Urinary bladder (tissue), 4 donors: ENCODE results near the gene PIEZO1. TPM values are rescaled to one million over a fixed set of nuclear protein-coding genes. Genes with fewer than 3 reads are reported as not detected.
"Not testable (repeated sequence)": the region's sequence is repeated elsewhere in the genome, so short reads cannot be mapped to it uniquely, and the experiment has no call there.

Experiments used
- DNase-seq: peaks from one replicate; pipeline ENCODE4 v3.0.0-alpha.2; 2015; ENCODE audit errors: extremely low spot score
- H3K27ac ChIP-seq: one replicate; pipeline ENCODE4 v1.5.1; 2013; ENCODE audit warnings: low read depth, mild to moderate bottlenecking, moderate library complexity
- H3K36me3 ChIP-seq: one replicate; pipeline ENCODE4 v1.6.1; 2013; ENCODE audit warnings: mild to moderate bottlenecking, moderate library complexity; ENCODE audit not compliant: insufficient read depth
- H3K4me1 ChIP-seq: one replicate; pipeline ENCODE4 v1.6.1; 2013; ENCODE audit warnings: mild to moderate bottlenecking, moderate library complexity; ENCODE audit not compliant: insufficient read depth
- H3K4me3 ChIP-seq: one replicate; pipeline ENCODE4 v1.5.1; 2013; ENCODE audit warnings: low read depth, low read length
- WGBS: extraction: QIAGEN DNeasy Blood & Tissue Kit; methylation state at CpG from one replicate; pipeline ENCODE4 v1.1.7; 2013; 5-methylcytosine and 5-hydroxymethylcytosine counted together
- polyA plus RNA-seq: library from polyadenylated mRNA; stranded (reverse); fragments of 200-250 nt; gene quantifications from one replicate; pipeline ENCODE4 v1.2.3, GENCODE V29; 2013
- total RNA-seq: library from RNA; depleted of rRNA; stranded (reverse); fragments of >200 nt; gene quantifications from one replicate; pipeline ENCODE4 v1.2.3, GENCODE V29; 2014
- donor health status: healthy with polysubstance abuse.
- donor health status: healthy.

PIEZO1 gene
- total and polyA plus RNA-seq, 2 donors, result 62.0 to 205 TPM

DNA sequence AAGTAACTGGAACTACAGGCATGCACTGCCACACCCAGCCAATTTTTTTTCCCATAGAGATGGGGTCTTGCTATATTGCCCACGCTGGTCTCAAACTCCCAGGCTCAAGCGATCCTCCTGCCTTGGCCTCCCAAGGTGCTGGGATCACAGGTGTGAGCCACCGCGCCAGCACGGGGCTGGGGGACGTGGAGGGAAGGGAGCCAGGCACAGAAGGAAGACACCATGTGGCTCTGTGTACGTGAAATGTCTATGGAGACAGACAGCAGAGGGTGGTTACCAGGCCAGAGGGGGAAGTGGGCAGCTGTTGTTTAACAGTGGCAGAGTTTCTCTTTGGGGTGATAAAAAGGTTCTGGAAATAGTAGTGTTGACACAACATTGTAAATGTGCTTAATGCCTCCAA, 4.6 kb upstream of the PIEZO1 start:
- DNase-seq, result no peak
- no peaks in the 10 kb centered on the region for H3K36me3 ChIP-seq
- 76% methylated on average over 7 of the region's 7 CpGs for WGBS
- no peak overlapping the region for H3K27ac ChIP-seq
- no peaks in the 10 kb centered on the region for H3K4me1 ChIP-seq
- no peak overlapping the region for H3K4me3 ChIP-seq

- WGBS, result 94% methylated on average over 8 of the region's 8 CpGs
- not testable (repeated sequence) for H3K36me3 ChIP-seq, H3K4me3 ChIP-seq, H3K27ac ChIP-seq, H3K4me1 ChIP-seq, DNase-seq
Observed at GRCh38 chr16:88788749-88789148, 3.7 kb upstream of the PIEZO1 start.

GRCh38 chr16:88787579-88788314, 2.7 kb upstream of the PIEZO1 start:
- no peak for DNase-seq
- no peaks in the 10 kb centered on the region for H3K36me3 ChIP-seq
- H3K4me3 ChIP-seq, result no peak overlapping the region
- H3K27ac ChIP-seq, result no peak overlapping the region
- WGBS, result 90% methylated on average over 11 of the region's 11 CpGs
- H3K4me1 ChIP-seq, result no peaks in the 10 kb centered on the region

DNA sequence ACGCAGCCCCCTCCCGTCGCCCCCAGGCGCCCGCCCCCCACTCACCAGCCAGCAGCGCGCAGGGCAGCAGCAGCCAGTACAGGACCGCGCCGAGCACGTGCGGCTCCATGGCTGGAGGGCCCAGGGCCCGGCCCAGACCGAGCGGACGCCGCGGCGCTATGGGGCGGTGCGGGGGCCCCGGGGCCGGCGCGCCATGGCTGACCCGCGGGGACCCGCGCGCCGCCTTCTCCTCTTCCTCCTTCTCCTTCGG, 239 bp downstream of the PIEZO1 start:
- Histone ChIP-seq H3K27ac (peak overlapping the region; percentile 94), H3K36me3 (no peaks in the 10 kb centered on the region), H3K4me1 (no peaks in the 10 kb centered on the region), H3K4me3 (peak overlapping the region; percentile 77)
- DNase-seq, result no peak
- WGBS, result under 1% methylated on average over 32 of the region's 32 CpGs

DNA sequence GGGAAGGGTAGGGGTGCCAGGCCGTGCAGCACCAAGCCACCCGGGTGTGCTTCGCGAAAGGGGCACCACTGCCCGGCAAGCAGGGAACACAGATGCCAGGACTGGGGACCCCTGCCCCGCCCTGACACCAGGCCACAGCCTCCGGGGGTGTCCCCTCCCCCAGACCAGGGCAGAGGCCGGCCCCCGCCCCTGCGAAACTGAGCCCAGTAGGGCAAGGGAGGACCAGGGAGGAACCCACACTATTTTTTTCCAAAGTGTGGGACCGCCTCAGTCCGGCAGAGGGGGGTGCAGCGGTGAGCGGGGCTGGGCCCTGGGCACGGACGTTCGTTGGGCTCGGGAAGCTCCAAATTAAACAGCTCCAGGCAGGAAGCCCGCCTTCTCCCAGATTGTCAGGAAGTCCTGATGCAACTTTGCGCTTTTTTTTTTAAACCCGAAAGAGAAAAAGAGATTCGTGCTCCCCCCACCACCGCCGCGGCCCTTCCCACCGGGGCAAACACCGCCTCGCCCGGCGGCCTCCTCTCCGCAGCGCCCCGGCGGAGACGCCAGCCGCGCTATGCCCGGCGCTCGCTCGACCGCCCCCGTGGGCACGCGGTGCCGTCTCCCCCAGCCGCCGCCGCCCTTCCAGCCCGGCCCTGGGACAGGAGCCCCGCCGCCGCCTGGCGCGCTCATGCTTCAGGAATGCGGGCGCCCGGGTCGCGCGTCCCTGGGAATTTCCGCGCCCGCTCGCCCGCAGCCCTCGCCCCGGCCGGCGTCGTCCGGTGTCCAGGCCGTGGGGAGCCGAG, 755 bp downstream of the PIEZO1 start:
- DNase-seq, result no peak
- WGBS, result 2% methylated on average over 74 of the region's 74 CpGs
- no peaks in the 10 kb centered on the region for H3K4me1 ChIP-seq

GRCh38 chr16:88783391-88784073, 1.5 kb downstream of the PIEZO1 start:
- Histone ChIP-seq H3K4me1 (no peaks in the 10 kb centered on the region), H3K4me3 (peak overlapping the region; percentile 77), H3K27ac (peak overlapping the region; percentile 94), H3K36me3 (no peaks in the 10 kb centered on the region)
- WGBS, result 26% methylated on average over 27 of the region's 27 CpGs
- no peak for DNase-seq

More for the DNA sequence above, 755 bp downstream of the PIEZO1 start:
- H3K27ac ChIP-seq, result peak overlapping the region; percentile 94
- H3K4me3 ChIP-seq, result peak overlapping the region; percentile 77
- no peaks in the 10 kb centered on the region for H3K36me3 ChIP-seq

- no peak for DNase-seq
- Histone ChIP-seq H3K4me3 (peak overlapping the region; percentile 77), H3K4me1 (no peaks in the 10 kb centered on the region), H3K36me3 (no peaks in the 10 kb centered on the region), H3K27ac (peak overlapping the region; percentile 94)
- 51% methylated on average over 16 of the region's 16 CpGs for WGBS
Observed at GRCh38 chr16:88782454-88783390, 2.3 kb downstream of the PIEZO1 start.

DNA sequence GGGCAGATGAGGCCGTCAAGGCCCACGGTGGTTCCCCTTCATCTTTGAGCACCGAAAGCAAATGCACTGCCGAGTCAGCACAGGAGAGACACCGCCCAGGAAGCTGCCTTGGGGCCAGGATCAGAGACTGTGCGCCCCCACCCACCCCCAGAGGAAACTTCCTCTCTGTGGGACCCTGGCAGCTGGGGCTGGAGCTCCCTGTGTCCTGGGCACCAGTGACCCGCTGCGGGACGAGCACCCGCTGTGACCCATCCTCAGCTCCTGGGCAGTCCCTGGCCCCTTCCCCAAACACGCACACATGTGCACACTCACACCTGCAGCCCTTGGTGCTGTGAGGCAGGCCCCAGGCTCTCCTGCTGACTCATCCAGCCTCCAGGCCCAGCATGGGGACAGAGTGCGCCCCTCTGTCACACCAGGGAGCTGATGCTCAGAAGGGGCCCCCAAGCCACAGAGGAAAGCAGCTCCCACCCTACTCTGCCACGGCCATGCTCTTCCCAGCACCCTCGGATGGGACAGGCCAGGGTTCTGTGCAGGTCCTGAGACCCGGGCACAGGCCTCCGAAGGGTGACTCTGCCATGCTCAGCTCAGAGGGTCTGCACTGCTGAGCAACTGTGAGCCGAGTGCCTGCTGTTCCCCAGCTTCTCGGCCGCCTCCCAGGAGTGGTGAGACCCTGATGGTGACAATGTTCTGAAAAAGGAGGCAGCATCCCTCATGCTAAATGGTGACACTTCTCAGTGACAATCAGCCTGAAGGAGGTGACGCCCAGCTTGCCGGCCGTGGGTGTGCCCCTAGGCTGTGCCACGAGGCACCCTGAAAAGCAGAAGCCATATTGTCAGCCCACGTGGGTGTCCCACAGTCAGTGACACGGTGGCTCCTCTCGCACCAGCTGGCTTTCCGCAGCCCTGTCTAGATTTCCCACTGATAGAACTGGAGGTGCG, 3.6 kb downstream of the PIEZO1 start:
- no peak overlapping the region for H3K27ac ChIP-seq
- H3K36me3 ChIP-seq, result no peaks in the 10 kb centered on the region
- H3K4me3 ChIP-seq, result no peak overlapping the region
- DNase-seq, result no peak
- 73% methylated on average over 28 of the region's 28 CpGs for WGBS
- no peaks in the 10 kb centered on the region for H3K4me1 ChIP-seq

DNA sequence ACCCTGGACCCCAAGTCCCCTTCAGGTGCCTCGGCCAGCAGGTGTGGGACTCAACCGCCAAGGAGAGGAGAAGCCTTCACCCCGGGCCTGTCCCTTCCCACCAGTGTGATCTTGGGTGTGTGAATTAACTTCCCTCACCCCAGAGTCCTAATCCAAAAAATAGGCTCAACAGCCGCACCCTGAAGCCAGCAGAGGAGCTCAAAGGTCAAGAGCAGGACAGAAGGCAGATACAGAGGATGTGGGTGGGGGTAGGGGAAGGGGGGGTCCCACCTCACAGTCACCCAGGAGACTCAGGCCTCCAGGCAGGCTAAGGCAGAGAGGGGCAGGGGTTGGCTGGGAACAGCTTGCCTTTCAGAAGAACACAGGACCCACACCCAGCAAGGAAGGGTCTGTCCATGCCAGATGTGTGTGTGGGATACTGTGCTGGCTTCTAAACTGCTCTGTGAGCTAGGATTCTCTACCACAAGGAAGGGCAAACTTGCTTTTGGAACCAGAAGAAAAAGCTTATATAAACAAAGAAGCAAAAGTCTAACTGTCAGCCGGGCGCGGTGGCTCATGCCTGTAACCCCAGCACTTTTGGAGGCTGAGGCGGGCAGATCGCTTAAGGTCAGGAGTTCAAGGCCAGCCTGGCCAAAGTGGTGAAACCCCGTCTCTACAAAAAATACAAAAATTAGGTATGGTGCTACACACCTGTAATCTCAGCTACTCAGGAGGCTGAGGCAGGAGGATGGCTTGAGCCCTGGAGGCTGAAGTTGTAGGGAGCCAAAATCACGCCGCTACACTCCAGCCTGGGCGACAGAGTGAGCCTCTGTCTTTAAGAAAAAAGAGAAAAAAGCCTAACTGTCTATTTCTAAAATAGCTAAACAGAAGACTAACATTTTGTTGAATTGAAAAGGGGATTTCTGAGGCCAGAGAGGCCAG, 4.6 kb downstream of the PIEZO1 start:
- Histone ChIP-seq H3K4me3 (no peak overlapping the region), H3K27ac (no peak overlapping the region), H3K4me1 (no peaks in the 10 kb centered on the region), H3K36me3 (no peaks in the 10 kb centered on the region)
- WGBS, result 62% methylated on average over 13 of the region's 13 CpGs
- no peak for DNase-seq

DNA sequence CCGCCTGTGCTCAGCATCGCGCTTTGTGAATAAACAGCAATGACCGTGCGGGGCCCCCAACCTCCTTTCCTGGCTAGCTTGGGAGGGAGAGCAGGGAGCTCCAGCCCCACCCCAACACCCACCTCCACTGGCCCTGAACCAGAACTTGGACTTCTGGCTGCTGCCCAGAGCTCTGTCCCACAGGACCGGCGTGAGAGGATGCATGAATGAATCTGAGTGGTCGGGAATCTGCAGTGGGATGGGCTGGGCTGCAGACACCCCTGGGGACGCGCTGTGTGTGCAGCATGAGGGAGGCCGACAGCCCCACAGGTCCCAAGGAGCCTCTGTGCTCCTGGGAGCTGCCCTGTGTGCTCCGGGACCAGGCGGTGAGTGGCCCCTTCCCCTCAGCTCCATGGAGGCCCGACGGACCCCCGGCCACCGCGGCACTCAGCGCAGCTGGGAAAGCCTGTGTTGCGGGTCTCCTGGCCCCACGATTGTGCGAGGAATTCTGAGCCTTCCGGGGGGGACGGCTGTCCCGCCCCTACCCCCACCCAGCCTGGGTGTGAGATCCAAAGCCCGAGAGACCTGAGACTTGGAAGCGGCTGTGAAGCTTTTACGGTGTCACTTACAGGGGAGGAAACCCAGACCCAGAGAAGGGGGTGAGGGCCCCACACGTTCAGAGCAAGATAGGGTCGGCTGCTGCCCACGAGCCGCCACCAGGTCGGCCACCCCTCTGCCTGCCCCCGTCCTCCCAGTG, 5.4 kb downstream of the PIEZO1 start:
- DNase-seq, result no peak
- no peaks in the 10 kb centered on the region for H3K36me3 ChIP-seq
- no peak overlapping the region for H3K4me3 ChIP-seq
- H3K27ac ChIP-seq, result no peak overlapping the region
- no peaks in the 10 kb centered on the region for H3K4me1 ChIP-seq
- 32% methylated on average over 34 of the region's 34 CpGs for WGBS

DNA sequence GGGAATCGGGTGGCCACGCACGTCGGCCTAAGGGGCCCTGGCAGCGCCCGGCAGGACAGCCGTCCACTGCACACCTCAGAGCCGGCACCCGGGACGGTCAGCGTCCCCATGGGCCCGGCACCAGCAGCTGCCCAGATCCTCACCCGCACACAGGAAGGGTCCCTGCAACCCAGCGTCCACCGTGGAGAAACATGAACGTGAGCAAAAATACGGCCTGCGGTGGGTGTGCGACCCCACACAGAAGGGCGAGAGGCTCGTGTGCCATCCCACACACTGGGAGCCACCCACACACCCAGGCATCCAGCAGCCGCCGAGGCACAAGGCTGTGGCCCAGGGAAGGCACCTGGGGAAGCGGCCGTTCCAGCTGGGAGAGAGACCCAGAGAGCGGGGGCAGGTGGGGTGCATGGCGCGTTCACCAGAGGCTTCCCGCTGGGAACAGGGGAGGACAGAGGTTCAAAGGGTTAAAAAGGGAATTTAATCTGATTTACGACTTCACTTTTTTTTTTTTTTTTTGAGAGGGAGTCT, 6.4 kb downstream of the PIEZO1 start:
- WGBS, result 82% methylated on average over 30 of the region's 30 CpGs
- Histone ChIP-seq H3K4me1 (no peaks in the 10 kb centered on the region), H3K27ac (no peak overlapping the region), H3K36me3 (no peaks in the 10 kb centered on the region), H3K4me3 (no peak overlapping the region)
- no peak for DNase-seq
